H1 (cell line): ENCODE data around the gene VIPR1. TPM values are rescaled to one million over a fixed set of nuclear protein-coding genes. Genes with fewer than 3 reads are reported as not detected.

Experiments
- CTCF ChIA-PET: fragments of 300-600 bp; sonication (Branson Sonifier 250); formaldehyde crosslinking; loops from one replicate; lab custom pipeline; 2021; ENCODE audit not compliant: partially characterized antibody; lab: Charles Lee
- POLR2A ChIA-PET: fragments of 300-600 bp; sonication (Branson Sonifier 250); formaldehyde crosslinking; loops from one replicate; lab custom pipeline; 2021; ENCODE audit warnings: inconsistent platforms; ENCODE audit not compliant: partially characterized antibody; lab: Charles Lee
- DNase-seq, 2 experiments: peaks; one replicate each; pipeline versions ENCODE4 v3.0.0 to v3.0.0-alpha.2; 2010 to 2022; ENCODE audit warnings: low spot score in 2 of 2, low read depth in 1 of 2, mixed read lengths in 1 of 2
- FAIRE-seq: peaks from 2 replicates; lab custom pipeline; 2011; peaks lifted over from hg19 to GRCh38; lab: Jason Lieb, UNC
- H2AFZ ChIP-seq: 2 replicates; pipeline ENCODE4 v1.8.1; 2012; ENCODE audit warnings: low read length, inconsistent platforms
- H2AK5ac ChIP-seq: 2 replicates; pipeline ENCODE4 v1.6.1; 2013; ENCODE audit warnings: low read depth, low read length
- H2BK120ac ChIP-seq: replicated peaks from 2 replicates; pipeline ENCODE3; 2013; ENCODE audit warnings: low read depth, low read length, inconsistent platforms
- H2BK12ac ChIP-seq: 2 replicates; pipeline ENCODE4 v1.6.1; 2013; ENCODE audit warnings: low read depth, low read length
- H2BK15ac ChIP-seq: 2 replicates; pipeline ENCODE4 v1.6.1; 2013; ENCODE audit warnings: low read length
- H2BK20ac ChIP-seq: 2 replicates; pipeline ENCODE4 v1.6.1; 2013; ENCODE audit warnings: low read length
- H2BK5ac ChIP-seq: 2 replicates; pipeline ENCODE4 v1.6.1; 2013; ENCODE audit warnings: low read depth, low read length
- H3K14ac ChIP-seq: 2 replicates; pipeline ENCODE4 v1.6.1; 2013; ENCODE audit warnings: inconsistent platforms; ENCODE audit not compliant: insufficient read length
- H3K18ac ChIP-seq: 2 replicates; pipeline ENCODE4 v1.6.1; 2013; ENCODE audit warnings: low read length; ENCODE audit errors: extremely low read depth
- H3K23ac ChIP-seq: 2 replicates; pipeline ENCODE4 v1.6.1; 2013; ENCODE audit warnings: inconsistent platforms; ENCODE audit not compliant: insufficient read length
- H3K23me2 ChIP-seq: 2 replicates; pipeline ENCODE4 v1.6.1; 2013; ENCODE audit warnings: low read depth, low read length
- H3K27ac ChIP-seq: 2 replicates; pipeline ENCODE4 v1.6.1; 2011; ENCODE audit warnings: low read depth, low read length, inconsistent platforms
- H3K27me3 ChIP-seq, 4 experiments: replicated peaks in 1 of 4; 1 replicate in 1 of 4; 2 replicates in 3 of 4; pipeline versions ENCODE4 v1.6.1 to v1.8.1; 2011 to 2013; ENCODE audit warnings: low read length in 3 of 4, mild to moderate bottlenecking in 3 of 4, inconsistent platforms in 2 of 4, mixed read lengths in 2 of 4, moderate library complexity in 1 of 4; ENCODE audit not compliant: control insufficient read depth in 3 of 4, insufficient read depth in 3 of 4; ENCODE audit errors: extremely low read depth in 1 of 4
- H3K36me3 ChIP-seq, 4 experiments: 2 replicates each; pipeline versions ENCODE4 v1.6.1 to v1.8.1; 2011 to 2013; ENCODE audit warnings: mild to moderate bottlenecking in 4 of 4, low read length in 3 of 4, moderate library complexity in 2 of 4, control low read depth in 1 of 4, inconsistent platforms in 1 of 4; ENCODE audit not compliant: insufficient read depth in 4 of 4, control insufficient read depth in 2 of 4
- H3K4ac ChIP-seq: replicated peaks from 2 replicates; pipeline ENCODE3; 2013; ENCODE audit warnings: low read length, low read depth, mixed read lengths, inconsistent platforms; ENCODE audit not compliant: insufficient read length
- H3K4me1 ChIP-seq, 4 experiments: replicated peaks in 1 of 4; 1 replicate in 1 of 4; 2 replicates in 3 of 4; pipeline versions ENCODE4 v1.6.1 to v1.8.1; 2011 to 2013; ENCODE audit warnings: low read length in 3 of 4, inconsistent platforms in 2 of 4, mixed read lengths in 1 of 4; ENCODE audit not compliant: insufficient read depth in 4 of 4, control insufficient read depth in 3 of 4
- H3K4me2 ChIP-seq, 2 experiments: 2 replicates each; pipeline versions ENCODE4 v1.6.1 to v1.8.1; 2011 to 2013; ENCODE audit warnings: low read depth in 2 of 2, low read length in 2 of 2, control low read depth in 1 of 2, inconsistent platforms in 1 of 2, mild to moderate bottlenecking in 1 of 2; ENCODE audit not compliant: insufficient read depth in 1 of 2
- H3K4me3 ChIP-seq, 4 experiments: fragments of 200-600, 300-600 bp in 1 of 4; sonication (generic), shearing (Covaris generic), sonication (Bioruptor Twin) in 1 of 4; 2 replicates each; pipeline versions ENCODE4 v1.5.1 to v1.8.1; 2011 to 2016; ENCODE audit warnings: low read length in 4 of 4, low read depth in 3 of 4, control low read depth in 2 of 4, inconsistent platforms in 2 of 4, mild to moderate bottlenecking in 2 of 4, mixed read lengths in 1 of 4, moderate library complexity in 1 of 4; ENCODE audit not compliant: insufficient read depth in 2 of 4; ENCODE audit errors: extremely low read depth in 1 of 4
- H3K56ac ChIP-seq: replicated peaks from 2 replicates; pipeline ENCODE3; 2013; ENCODE audit warnings: low read depth, mild to moderate bottlenecking, mixed read lengths, low read length, inconsistent platforms; ENCODE audit not compliant: insufficient read length
- H3K79me1 ChIP-seq: 2 replicates; pipeline ENCODE4 v1.6.1; 2013; ENCODE audit warnings: low read depth, low read length, control low read depth
- H3K79me2 ChIP-seq, 2 experiments: 2 replicates each; pipeline versions ENCODE4 v1.6.1 to v1.8.1; 2012 to 2013; ENCODE audit warnings: low read length in 2 of 2, mild to moderate bottlenecking in 2 of 2, inconsistent platforms in 1 of 2; ENCODE audit not compliant: insufficient read depth in 2 of 2, control insufficient read depth in 1 of 2
- H3K9ac ChIP-seq, 4 experiments: replicated peaks in 1 of 4; 1 replicate in 1 of 4; 2 replicates in 3 of 4; pipeline versions ENCODE4 v1.6.1 to v1.8.1; 2011 to 2013; ENCODE audit warnings: low read depth in 3 of 4, low read length in 3 of 4, control low read depth in 2 of 4, mild to moderate bottlenecking in 2 of 4, moderate library complexity in 2 of 4, inconsistent platforms in 1 of 4; ENCODE audit errors: extremely low read depth in 1 of 4
- H3K9me3 ChIP-seq, 2 experiments: 2 replicates each; pipeline versions ENCODE4 v1.6.1 to v1.8.1; 2012 to 2013; ENCODE audit warnings: mild to moderate bottlenecking in 2 of 2, moderate library complexity in 2 of 2, control low read depth in 1 of 2, inconsistent platforms in 1 of 2, low read depth in 1 of 2, low read length in 1 of 2, mixed read lengths in 1 of 2; ENCODE audit not compliant: insufficient read depth in 2 of 2
- H4K20me1 ChIP-seq, 2 experiments: replicated peaks in 1 of 2; 2 replicates each; pipeline versions ENCODE3 to v1.8.1; 2011 to 2013; ENCODE audit warnings: inconsistent platforms in 2 of 2, low read length in 2 of 2, mild to moderate bottlenecking in 1 of 2; ENCODE audit not compliant: insufficient read depth in 2 of 2, control insufficient read depth in 1 of 2
- H4K5ac ChIP-seq: 2 replicates; pipeline ENCODE4 v1.6.1; 2013; ENCODE audit warnings: low read length, low read depth, mixed read lengths, inconsistent platforms; ENCODE audit not compliant: insufficient read length
- H4K8ac ChIP-seq: 2 replicates; pipeline ENCODE4 v1.8.0; 2013; ENCODE audit warnings: mild to moderate bottlenecking, moderate library complexity, low read length, inconsistent platforms; ENCODE audit not compliant: insufficient read depth; ENCODE audit errors: extremely low read depth
- H4K91ac ChIP-seq: replicated peaks from 2 replicates; pipeline ENCODE3; 2013; ENCODE audit warnings: low read length, mixed read lengths, inconsistent platforms; ENCODE audit not compliant: insufficient read length
- CHD7 ChIP-seq: fragments of 300-600 bp; sonication (generic); IDR thresholded peaks from 2 replicates; pipeline ENCODE4 v1.7.1; 2012; ENCODE audit warnings: low read length, moderate library complexity, mild to moderate bottlenecking, inconsistent platforms; ENCODE audit not compliant: insufficient replicate concordance
- polyA plus RNA-seq, 7 experiments: library from polyadenylated mRNA; depleted of rRNA in 3 of 7; stranded (reverse) in 5 of 7; unstranded in 2 of 7; fragments of >200 nt in 5 of 7; fragments of 200-250 nt in 2 of 7; gene quantifications; 1 replicate in 5 of 7; 2 replicates in 1 of 7; 4 replicates in 1 of 7; pipeline versions ENCODE4 v1.2.1 to v1.2.3, GENCODE V29; 2011 to 2013; ENCODE audit warnings: missing spikeins in 2 of 7, mixed read lengths in 2 of 7
- total RNA-seq: library from RNA; stranded (reverse); fragmentation: NEBNext Ultra II Directional; extraction: Animal tissue kit (Norgen Biotek cat#: 25700); gene quantifications from 2 replicates; pipeline ENCODE4 v1.2.1, GENCODE V29; 2021

VIPR1 gene
- total and polyA plus RNA-seq, 2 of the 8 experiments (the other 6 are each of a cell fraction or from before 2014, with no cell fraction given), result 7.8 to 10.1 TPM

DNA sequence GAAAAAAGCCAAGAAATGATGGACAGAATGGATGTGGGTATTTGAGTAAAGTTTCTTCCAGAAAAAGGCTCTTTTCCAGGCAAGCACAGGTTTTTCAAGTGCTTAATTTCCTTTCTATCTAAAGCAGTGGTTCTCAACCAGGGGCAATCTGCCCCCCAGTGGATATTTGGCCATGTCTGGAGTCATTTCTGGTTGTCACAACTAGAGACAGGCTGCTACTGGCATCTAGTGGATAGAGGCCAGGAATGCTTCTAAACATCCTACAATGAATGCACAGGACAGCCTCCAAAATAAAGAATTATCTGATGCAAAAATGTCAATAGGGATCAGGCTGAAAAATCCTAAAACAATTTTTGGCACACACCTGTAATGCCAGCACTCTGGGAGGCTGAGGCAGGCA lies 55.4 kb downstream of the VIPR1 start:
- H2BK15ac ChIP-seq, result no peak overlapping the region
- H3K9ac ChIP-seq, result no peak overlapping the region
- H4K5ac ChIP-seq, result no peak overlapping the region
- DNase-seq, result no peak
- H4K8ac ChIP-seq, result no peak overlapping the region
- peaks cover 15 to 65% (median 46%) of the 10 kb centered on the region in 4 experiments for H3K36me3 ChIP-seq
- no peak for FAIRE-seq
- H3K4me3 ChIP-seq, result no peak overlapping the region
- H4K20me1 ChIP-seq, result peaks cover 1 to 4% of the 10 kb centered on the region in 2 experiments
- H3K4me1 ChIP-seq, result no peaks in the 10 kb centered on the region
- H4K91ac ChIP-seq, result no peak overlapping the region
- H3K79me1 ChIP-seq, result no peaks in the 10 kb centered on the region
- H3K4ac ChIP-seq, result no peak overlapping the region
- no peak overlapping the region for H3K27ac ChIP-seq
- no peak overlapping the region for H3K23ac ChIP-seq
- no peak overlapping the region for H2BK5ac ChIP-seq
- POLR2A ChIA-PET, result interaction anchor here (0.6 kb wide), 1 partner anchor 51 kb away, joined by 4 read pairs; no protein-coding TSS in a partner anchor
- H3K14ac ChIP-seq, result no peak overlapping the region
- no peak overlapping the region for H2AFZ ChIP-seq
- H3K56ac ChIP-seq, result no peak overlapping the region
- H3K9me3 ChIP-seq, result no peaks in the 10 kb centered on the region
- H3K4me2 ChIP-seq, result no peak overlapping the region
- H3K18ac ChIP-seq, result no peak overlapping the region
- no peak overlapping the region for H2BK20ac ChIP-seq
- no peak overlapping the region for H2BK12ac ChIP-seq
- H3K79me2 ChIP-seq, result no peaks in the 10 kb centered on the region
- no peaks in the 10 kb centered on the region for H3K23me2 ChIP-seq
- H2AK5ac ChIP-seq, result no peak overlapping the region
- CTCF ChIA-PET, result interaction anchor here (0.6 to 1.7 kb wide), 3 partner anchors 11 to 424 kb away, joined by 3 to 5 read pairs (median 5); no protein-coding TSS in a partner anchor
- no peaks in the 10 kb centered on the region for H3K27me3 ChIP-seq
- H2BK120ac ChIP-seq, result no peak overlapping the region
- TF ChIP-seq CHD7, result no peak
